OCI-LY3 (cell line): ENCODE results near the gene FAM120A.

Source experiments
- EZH2phosphoT487 ChIP-seq: fragments of 200-600 bp; shearing (Covaris generic); IDR thresholded peaks from 2 replicates; pipeline ENCODE4 v1.6.1; 2018; ENCODE audit warnings: antibody characterized with exemption, mixed run types, low read depth
- TF ChIP-seq, protein P1 (sequence below): fragments of 200-600, 300-600 bp; sonication (generic); IDR thresholded peaks from 2 replicates; pipeline ENCODE4 v1.5.1; 2014; ENCODE audit warnings: antibody characterized with exemption, low read length, low read depth

DNA sequence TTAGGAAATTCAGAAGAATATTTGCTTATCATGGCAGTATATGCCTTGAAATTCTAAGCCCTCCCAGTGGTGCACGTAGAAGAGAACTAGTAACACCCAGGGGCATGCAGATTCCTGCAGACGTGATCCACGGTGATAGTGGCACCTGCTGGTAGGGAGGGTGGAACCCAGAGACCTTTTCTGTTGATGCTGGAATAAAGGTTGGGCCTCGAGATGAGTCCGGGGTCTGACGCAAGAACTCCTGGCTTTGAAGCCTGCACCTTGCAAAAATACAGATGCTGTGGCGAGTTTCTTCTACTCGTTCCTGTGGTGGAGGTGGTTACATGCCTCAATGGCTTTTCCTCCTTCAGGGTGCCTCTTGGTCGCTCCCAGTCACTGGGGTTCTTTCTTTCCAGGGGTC is 85.4 kb downstream of the FAM120A start:
- TF ChIP-seq, protein P1, sequence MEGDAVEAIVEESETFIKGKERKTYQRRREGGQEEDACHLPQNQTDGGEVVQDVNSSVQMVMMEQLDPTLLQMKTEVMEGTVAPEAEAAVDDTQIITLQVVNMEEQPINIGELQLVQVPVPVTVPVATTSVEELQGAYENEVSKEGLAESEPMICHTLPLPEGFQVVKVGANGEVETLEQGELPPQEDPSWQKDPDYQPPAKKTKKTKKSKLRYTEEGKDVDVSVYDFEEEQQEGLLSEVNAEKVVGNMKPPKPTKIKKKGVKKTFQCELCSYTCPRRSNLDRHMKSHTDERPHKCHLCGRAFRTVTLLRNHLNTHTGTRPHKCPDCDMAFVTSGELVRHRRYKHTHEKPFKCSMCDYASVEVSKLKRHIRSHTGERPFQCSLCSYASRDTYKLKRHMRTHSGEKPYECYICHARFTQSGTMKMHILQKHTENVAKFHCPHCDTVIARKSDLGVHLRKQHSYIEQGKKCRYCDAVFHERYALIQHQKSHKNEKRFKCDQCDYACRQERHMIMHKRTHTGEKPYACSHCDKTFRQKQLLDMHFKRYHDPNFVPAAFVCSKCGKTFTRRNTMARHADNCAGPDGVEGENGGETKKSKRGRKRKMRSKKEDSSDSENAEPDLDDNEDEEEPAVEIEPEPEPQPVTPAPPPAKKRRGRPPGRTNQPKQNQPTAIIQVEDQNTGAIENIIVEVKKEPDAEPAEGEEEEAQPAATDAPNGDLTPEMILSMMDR, result no peak
- no peak for TF ChIP-seq EZH2phosphoT487
